Measurements from ENCODE around the gene HIGD1A. TPM values are rescaled to one million over a fixed set of nuclear protein-coding genes. Genes with fewer than 3 reads are reported as not detected.

Gene HIGD1A
- total RNA-seq, 1 donor from 2014 or later: 150 TPM

DNA sequence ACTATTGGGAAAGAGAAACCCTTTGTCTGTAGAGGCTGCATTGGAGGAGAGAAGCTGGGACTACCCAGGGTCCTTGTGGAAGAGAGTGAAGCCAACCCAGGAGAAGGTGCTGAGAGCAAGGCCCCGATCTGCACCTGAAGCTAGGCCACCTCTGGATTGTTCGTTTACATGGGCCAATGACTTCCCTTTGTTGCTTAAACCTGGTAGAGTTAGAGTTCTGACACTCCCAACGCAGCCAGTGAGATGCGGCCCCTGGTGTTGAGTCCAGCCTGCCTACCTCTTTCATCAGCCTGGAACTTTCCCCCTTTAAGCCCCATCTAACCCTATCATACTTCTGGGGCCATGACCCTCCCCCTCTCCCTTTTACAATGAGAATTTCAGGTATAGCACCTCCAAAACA, 62.0 kb downstream of the HIGD1A start:
- H3K36me3 ChIP-seq (ENCODE audit: insufficient read depth, low read length): no peaks in the 10 kb centered on the region
- DNase-seq (ENCODE audit: low read depth) (no peak), FAIRE-seq (no peak)
- no peak overlapping the region for H3K27ac Mint-ChIP-seq (ENCODE audit: unreplicated experiment)
- peaks cover 9% of the 10 kb centered on the region for H3K27me3 Mint-ChIP-seq (ENCODE audit: low read depth, unreplicated experiment)
- peaks cover 4% of the 10 kb centered on the region for H3K9me3 Mint-ChIP-seq (ENCODE audit: unreplicated experiment)
- H3K9ac ChIP-seq (ENCODE audit: low read length): no peak overlapping the region
- H3K79me2 ChIP-seq (ENCODE audit: insufficient read depth, low read length): no peaks in the 10 kb centered on the region
- H3K4me1 Mint-ChIP-seq (ENCODE audit: low read depth, unreplicated experiment): no peaks in the 10 kb centered on the region
- no peak overlapping the region for H3K4me3 ChIP-seq (ENCODE audit: insufficient read depth, low read depth, low read length)
- H3K9me3 ChIP-seq (ENCODE audit: insufficient read depth, low read depth, low read length): no peaks in the 10 kb centered on the region
- H3K4me3 Mint-ChIP-seq (ENCODE audit: unreplicated experiment): no peak overlapping the region
- no peak overlapping the region for H2AFZ ChIP-seq (ENCODE audit: low read depth, low read length)
- no peak overlapping the region for H3K27ac ChIP-seq (ENCODE audit: low read depth, low read length)
- H3K4me2 ChIP-seq (ENCODE audit: low read length): no peak overlapping the region
- no peaks in the 10 kb centered on the region for H4K20me1 ChIP-seq (ENCODE audit: insufficient read depth, low read length)
- TF ChIP-seq CTCF (IDR thresholded peaks at IDR 0.05; ENCODE audit: insufficient read depth, low read depth, low read length): no peak
- H3K27me3 ChIP-seq (ENCODE audit: insufficient read depth, low read length): no peaks in the 10 kb centered on the region
- no peaks in the 10 kb centered on the region for H3K36me3 Mint-ChIP-seq (ENCODE audit: low read depth, unreplicated experiment)
- H3K4me1 ChIP-seq (ENCODE audit: insufficient read depth, low read length): no peaks in the 10 kb centered on the region

- H2AFZ ChIP-seq (ENCODE audit: low read depth, low read length): no peak overlapping the region
- TF ChIP-seq EZH2 (IDR thresholded peaks at IDR 0.05; ENCODE audit: insufficient read depth, low read length) (no peak), CTCF (IDR thresholded peaks at IDR 0.05; ENCODE audit: insufficient read depth, low read depth, low read length) (no peak)
- Mint-ChIP-seq H3K27ac (ENCODE audit: unreplicated experiment) (no peak overlapping the region), H3K4me1 (ENCODE audit: low read depth, unreplicated experiment) (no peaks in the 10 kb centered on the region), H3K9me3 (ENCODE audit: unreplicated experiment) (peaks cover 8% of the 10 kb centered on the region), H3K36me3 (ENCODE audit: low read depth, unreplicated experiment) (no peaks in the 10 kb centered on the region), H3K27me3 (ENCODE audit: low read depth, unreplicated experiment) (peaks cover 9% of the 10 kb centered on the region), H3K4me3 (ENCODE audit: unreplicated experiment) (no peak overlapping the region)
- no peaks in the 10 kb centered on the region for H3K27me3 ChIP-seq (ENCODE audit: insufficient read depth, low read length)
- no peak overlapping the region for H3K4me3 ChIP-seq (ENCODE audit: insufficient read depth, low read depth, low read length)
- DNase-seq (ENCODE audit: low read depth) (no peak), FAIRE-seq (no peak)
- H3K4me2 ChIP-seq (ENCODE audit: low read length): no peak overlapping the region
- H3K79me2 ChIP-seq (ENCODE audit: insufficient read depth, low read length): no peaks in the 10 kb centered on the region
- no peak overlapping the region for H3K27ac ChIP-seq (ENCODE audit: low read depth, low read length)
- H3K4me1 ChIP-seq (ENCODE audit: insufficient read depth, low read length): no peaks in the 10 kb centered on the region
- H3K36me3 ChIP-seq (ENCODE audit: insufficient read depth, low read length): no peaks in the 10 kb centered on the region
- H4K20me1 ChIP-seq (ENCODE audit: insufficient read depth, low read length): no peaks in the 10 kb centered on the region
- H3K9me3 ChIP-seq (ENCODE audit: insufficient read depth, low read depth, low read length): no peaks in the 10 kb centered on the region
- H3K9ac ChIP-seq (ENCODE audit: low read length): no peak overlapping the region
Observed at GRCh38 chr3:42741796-42742195, 62.5 kb downstream of the HIGD1A start.

GRCh38 chr3:42739401-42740158, 64.7 kb downstream of the HIGD1A start:
- no peak overlapping the region for H3K27ac Mint-ChIP-seq (ENCODE audit: unreplicated experiment)
- Histone ChIP-seq H3K4me3 (ENCODE audit: insufficient read depth, low read depth, low read length) (no peak overlapping the region), H3K4me1 (ENCODE audit: insufficient read depth, low read length) (no peaks in the 10 kb centered on the region)

More at GRCh38 chr3:42739401-42740158, 64.7 kb downstream of the HIGD1A start:
- TF ChIP-seq CTCF (IDR thresholded peaks at IDR 0.05; ENCODE audit: insufficient read depth, low read depth, low read length) (no peak), EZH2 (IDR thresholded peaks at IDR 0.05; ENCODE audit: insufficient read depth, low read length) (no peak)
- no peaks in the 10 kb centered on the region for H3K36me3 ChIP-seq (ENCODE audit: insufficient read depth, low read length)
- H3K9me3 ChIP-seq (ENCODE audit: insufficient read depth, low read depth, low read length): no peaks in the 10 kb centered on the region
- H3K9me3 Mint-ChIP-seq (ENCODE audit: unreplicated experiment): peaks cover 9% of the 10 kb centered on the region
- FAIRE-seq: no peak
- H3K4me3 Mint-ChIP-seq (ENCODE audit: unreplicated experiment): no peak overlapping the region
- H3K4me1 Mint-ChIP-seq (ENCODE audit: low read depth, unreplicated experiment): no peaks in the 10 kb centered on the region
- H3K4me2 ChIP-seq (ENCODE audit: low read length): no peak overlapping the region
- peaks cover 17% of the 10 kb centered on the region for H3K27me3 Mint-ChIP-seq (ENCODE audit: low read depth, unreplicated experiment)
- no peaks in the 10 kb centered on the region for H3K36me3 Mint-ChIP-seq (ENCODE audit: low read depth, unreplicated experiment)
- H4K20me1 ChIP-seq (ENCODE audit: insufficient read depth, low read length): no peaks in the 10 kb centered on the region
- no peaks in the 10 kb centered on the region for H3K79me2 ChIP-seq (ENCODE audit: insufficient read depth, low read length)
- H3K27ac ChIP-seq (ENCODE audit: low read depth, low read length): no peak overlapping the region
- no peak overlapping the region for H2AFZ ChIP-seq (ENCODE audit: low read depth, low read length)
- no peak for DNase-seq (ENCODE audit: low read depth)
- H3K27me3 ChIP-seq (ENCODE audit: insufficient read depth, low read length): no peaks in the 10 kb centered on the region
- H3K9ac ChIP-seq (ENCODE audit: low read length): no peak overlapping the region
